ENCODE data around the gene ENOSF1.

DNA sequence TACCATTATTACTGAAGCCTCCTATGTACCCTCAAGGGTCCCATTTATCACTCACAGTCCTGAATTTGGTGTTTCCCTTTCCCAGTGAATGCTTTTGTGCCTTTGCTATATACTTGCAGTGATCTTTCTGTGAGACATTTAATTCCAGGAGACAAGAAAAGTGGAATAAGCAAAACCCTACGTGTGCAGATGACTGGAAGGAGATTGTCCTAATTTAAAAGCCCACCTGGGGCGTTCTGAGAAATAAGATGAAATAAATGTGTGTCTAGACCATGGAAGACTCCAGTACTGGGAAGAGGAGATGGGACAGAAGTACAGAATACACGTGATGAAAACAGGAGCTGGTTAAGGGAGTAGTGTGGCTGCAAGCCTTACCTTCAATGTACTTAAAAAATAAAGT, 35.7 kb downstream of the ENOSF1 start:
- TF ChIP-seq CTCF (IDR thresholded peaks at IDR 0.05) (no peak), POLR2A (IDR thresholded peaks at IDR 0.05) (no peak)

Data from stomach (tissue), 4 donors.